GM23338 (cell line): ENCODE data around the gene SIN3B. TPM values are rescaled to one million over a fixed set of nuclear protein-coding genes. Genes with fewer than 3 reads are reported as not detected.
A peak's percentile ranks its signal among the peaks of the same experiment; 100 is the strongest.

Experiments
- ATAC-seq: fragments of 200-7000 bp; cut with Tn5 transposase; 3 replicates; pipeline ENCODE4 v1.9.1; 2020
- DNase-seq: peaks from one replicate; pipeline ENCODE4 v3.0.0-alpha.2; 2015; ENCODE audit warnings: low spot score
- H2AFZ ChIP-seq: fragments of 200-600 bp; sonication (generic); 2 replicates; pipeline ENCODE4 v1.8.0; 2016; ENCODE audit warnings: antibody characterized with exemption, mild to moderate bottlenecking, moderate library complexity
- H3F3A ChIP-seq: fragments of 200-600 bp; sonication (generic); replicated peaks from 2 replicates; pipeline ENCODE4 v1.8.0; 2017; ENCODE audit warnings: antibody characterized with exemption, mixed run types, low read depth
- H3K27ac ChIP-seq: fragments of 200-600 bp; sonication (generic); 2 replicates; pipeline ENCODE4 v1.6.1; 2016; ENCODE audit warnings: low read depth
- H3K27me3 ChIP-seq: fragments of 200-600 bp; sonication (generic); 2 replicates; pipeline ENCODE4 v1.8.0; 2016; ENCODE audit warnings: mild to moderate bottlenecking, mixed run types, moderate library complexity; ENCODE audit not compliant: insufficient read depth
- H3K36me3 ChIP-seq: fragments of 200-600 bp; sonication (generic); 2 replicates; pipeline ENCODE4 v1.8.0; 2016; ENCODE audit warnings: mild to moderate bottlenecking; ENCODE audit not compliant: insufficient read depth
- H3K4me1 ChIP-seq: fragments of 200-600 bp; sonication (generic); 2 replicates; pipeline ENCODE4 v1.8.0; 2016; ENCODE audit warnings: mild to moderate bottlenecking, moderate library complexity; ENCODE audit not compliant: insufficient read depth
- H3K4me2 ChIP-seq: fragments of 200-600 bp; sonication (generic); 2 replicates; pipeline ENCODE4 v1.7.1; 2017; ENCODE audit warnings: mixed run types
- H3K4me3 ChIP-seq: fragments of 200-600 bp; sonication (generic); 2 replicates; pipeline ENCODE4 v1.6.1; 2016; ENCODE audit warnings: mixed run types
- H3K79me2 ChIP-seq: fragments of 200-600 bp; sonication (generic); replicated peaks from 2 replicates; pipeline ENCODE4 v1.8.0; 2017; ENCODE audit warnings: mild to moderate bottlenecking; ENCODE audit not compliant: insufficient read depth
- H3K9me2 ChIP-seq: fragments of 200-600 bp; sonication (generic); 2 replicates; pipeline ENCODE4 v1.8.0; 2017; ENCODE audit not compliant: insufficient read depth
- H4K20me1 ChIP-seq: fragments of 200-600 bp; sonication (generic); replicated peaks from 2 replicates; pipeline ENCODE4 v1.8.0; 2017; ENCODE audit warnings: mild to moderate bottlenecking; ENCODE audit not compliant: insufficient read depth
- H3K27ac Mint-ChIP-seq: 2 replicates; pipeline ENCODE4 v1.8.0; 2020; ENCODE audit warnings: inconsistent platforms, mild to moderate bottlenecking, moderate library complexity, mixed read lengths
- H3K27me3 Mint-ChIP-seq: 3 replicates; pipeline ENCODE4 v1.8.0; 2022; ENCODE audit warnings: low read depth, mild to moderate bottlenecking, moderate library complexity, mixed read lengths, inconsistent platforms; ENCODE audit not compliant: insufficient read depth, poor library complexity
- H3K36me3 Mint-ChIP-seq: 3 replicates; pipeline ENCODE4 v1.8.0; 2021; ENCODE audit warnings: low read depth, mild to moderate bottlenecking, inconsistent platforms, moderate library complexity, mixed read lengths
- H3K4me1 Mint-ChIP-seq: 3 replicates; pipeline ENCODE4 v1.8.0; 2020; ENCODE audit warnings: mild to moderate bottlenecking, inconsistent platforms, mixed read lengths
- H3K4me3 Mint-ChIP-seq: 3 replicates; pipeline ENCODE4 v1.8.0; 2021; ENCODE audit warnings: moderate library complexity, mild to moderate bottlenecking, inconsistent platforms, mixed read lengths
- H3K9me3 Mint-ChIP-seq: 3 replicates; pipeline ENCODE4 v1.8.0; 2020; ENCODE audit warnings: moderate library complexity, mild to moderate bottlenecking, inconsistent platforms, mixed read lengths
- CREB1 ChIP-seq: fragments of 250-450 bp; sonication (Bioruptor Pico); IDR thresholded peaks from 2 replicates; pipeline ENCODE4 v1.5.0; 2020; ENCODE audit warnings: low read depth, mild to moderate bottlenecking, moderate library complexity
- CTCF ChIP-seq, 2 experiments: fragments of 200-600 bp in 1 of 2; sonication (generic) in 1 of 2; conservative IDR thresholded peaks; 2 replicates each; pipeline versions ENCODE4 v1.5.1 to v1.6.1; 2016 to 2017; ENCODE audit warnings: antibody characterized with exemption in 2 of 2, low read depth in 2 of 2, mild to moderate bottlenecking in 2 of 2, moderate library complexity in 1 of 2
- ETS1 ChIP-seq: IDR thresholded peaks from 2 replicates; pipeline ENCODE4 v1.6.1; 2016; ENCODE audit warnings: antibody characterized with exemption
- EZH2 ChIP-seq: fragments of 200-600 bp; sonication (generic); IDR thresholded peaks from one replicate; pipeline ENCODE4 v1.8.0; 2017; ENCODE audit warnings: antibody characterized with exemption, mild to moderate bottlenecking, low read depth; ENCODE audit not compliant: unreplicated experiment
- EZH2phosphoT487 ChIP-seq: fragments of 200-600 bp; sonication (generic); IDR thresholded peaks from one replicate; pipeline ENCODE4 v1.8.1; 2018; ENCODE audit warnings: antibody characterized with exemption; ENCODE audit not compliant: unreplicated experiment
- JUNB ChIP-seq: IDR thresholded peaks from one replicate; pipeline ENCODE4 v1.6.1; 2016; ENCODE audit warnings: antibody characterized with exemption; ENCODE audit not compliant: unreplicated experiment
- NANOG ChIP-seq: IDR thresholded peaks from 2 replicates; pipeline ENCODE4 v1.6.1; 2016; ENCODE audit warnings: antibody characterized with exemption, borderline replicate concordance
- POLR2AphosphoS5 ChIP-seq: IDR thresholded peaks from 2 replicates; pipeline ENCODE4 v1.6.1; 2016; ENCODE audit warnings: antibody characterized with exemption, low read depth
- REST ChIP-seq: IDR thresholded peaks from one replicate; pipeline ENCODE4 v1.6.1; 2018; ENCODE audit warnings: antibody characterized with exemption; ENCODE audit not compliant: unreplicated experiment
- STAT1 ChIP-seq: IDR thresholded peaks from one replicate; pipeline ENCODE4 v1.6.1; 2016; ENCODE audit warnings: antibody characterized with exemption; ENCODE audit not compliant: unreplicated experiment
- ZNF114 ChIP-seq: fragments of 250-450 bp; sonication (Bioruptor Pico); IDR thresholded peaks from 2 replicates; pipeline ENCODE4 v1.5.0; 2020; ENCODE audit warnings: mild to moderate bottlenecking, moderate library complexity
- ZNF331 ChIP-seq: fragments of 250-450 bp; sonication (Bioruptor Pico); IDR thresholded peaks from 2 replicates; pipeline ENCODE4 v1.5.0; 2020; ENCODE audit warnings: low read depth, mild to moderate bottlenecking, moderate library complexity
- ZNF462 ChIP-seq: fragments of 250-450 bp; sonication (Bioruptor Pico); IDR thresholded peaks from 2 replicates; pipeline ENCODE4 v1.5.0; 2020; ENCODE audit warnings: mild to moderate bottlenecking, moderate library complexity
- polyA plus RNA-seq: library from polyadenylated mRNA; unstranded; fragments of >200 nt; fragmentation: Nextera tagmentation; extraction: Ambion mirVana; gene quantifications from 2 replicates; pipeline ENCODE4 v1.2.1, GENCODE V29; 2016
- total RNA-seq: library from RNA; depleted of rRNA; stranded (reverse); fragments of >200 nt; shearing (Covaris generic); gene quantifications from 2 replicates; pipeline ENCODE4 v1.2.3, GENCODE V29; 2014

Gene SIN3B
- total and polyA plus RNA-seq, 2 experiments from 2014 or later, result 37.6 to 68.6 TPM

- no peak overlapping the region for H3K4me2 ChIP-seq
- Mint-ChIP-seq H3K4me1 (no peaks in the 10 kb centered on the region), H3K9me3 (peaks cover 14% of the 10 kb centered on the region), H3K36me3 (peaks cover 76% of the 10 kb centered on the region), H3K4me3 (no peak overlapping the region), H3K27me3 (peaks cover 11% of the 10 kb centered on the region), H3K27ac (peak overlapping the region; percentile 90; the same call in 1 of the 2 replicates)
- ATAC-seq (no peak; the same call in 2 of the 3 replicates), DNase-seq (no peak)
- H3K27ac ChIP-seq, result no peak overlapping the region
- H3K4me3 ChIP-seq, result no peak overlapping the region
- H3K9me2 ChIP-seq, result no peaks in the 10 kb centered on the region
- no peak overlapping the region for H2AFZ ChIP-seq
- no peaks in the 10 kb centered on the region for H3K4me1 ChIP-seq
- H3F3A ChIP-seq, result no peaks in the 10 kb centered on the region
- H3K79me2 ChIP-seq, result peaks cover 15% of the 10 kb centered on the region
- no peaks in the 10 kb centered on the region for H3K27me3 ChIP-seq
- no peaks in the 10 kb centered on the region; the same call in 1 of the 2 replicates for H4K20me1 ChIP-seq
- peaks cover 10% of the 10 kb centered on the region for H3K36me3 ChIP-seq
- TF ChIP-seq REST (no peak), CREB1 (CRISPR knock-in tag) (no peak), ZNF114 (no peak), EZH2phosphoT487 (no peak), EZH2 (no peak), ETS1 (no peak), JUNB (no peak), CTCF (conservative IDR thresholded peaks at IDR 0.05; ENCODE audit: low read depth in 2 of 2) (no peak), NANOG (no peak), POLR2AphosphoS5 (no peak), STAT1 (no peak), ZNF331 (CRISPR knock-in tag) (no peak), ZNF462 (CRISPR knock-in tag) (no peak)
Observed at GRCh38 chr19:16875584-16876555, 46.7 kb downstream of the SIN3B start.
